GM12875 (cell line): ENCODE measurements around the gene PHF14.

Source experiments
- H3K4me3 ChIP-seq: one replicate; pipeline ENCODE4 v1.5.1; 2011; ENCODE audit warnings: low read depth, low read length, control low read depth
- TF ChIP-seq, protein P1 (sequence below): IDR thresholded peaks from 2 replicates; pipeline ENCODE4 v1.5.1; 2011; ENCODE audit warnings: low read depth, mild to moderate bottlenecking, control low read depth, inconsistent platforms, low read length, moderate library complexity, borderline replicate concordance; ENCODE audit not compliant: insufficient read depth

Gene PHF14

DNA sequence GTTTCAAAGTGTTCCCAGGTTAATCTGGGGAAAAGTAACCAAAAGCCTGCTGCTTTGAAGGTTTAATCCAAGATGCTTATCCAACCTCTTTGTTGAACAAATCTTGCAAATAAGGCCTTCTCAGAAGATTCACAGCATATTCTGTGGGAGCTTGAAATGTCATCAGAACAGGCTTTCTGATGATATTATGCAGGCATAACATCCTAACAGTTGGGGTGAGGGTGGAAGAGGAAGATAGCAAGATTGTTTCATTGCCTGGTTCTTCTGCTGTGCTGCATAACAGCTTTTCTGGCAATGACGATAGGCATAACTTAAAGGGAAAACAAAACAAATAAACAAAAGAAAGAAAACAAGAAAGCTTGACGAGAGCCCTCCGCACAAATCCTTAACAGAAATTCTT, 217.4 kb downstream of the PHF14 start:
- no peak overlapping the region for H3K4me3 ChIP-seq
- TF ChIP-seq, protein P1, sequence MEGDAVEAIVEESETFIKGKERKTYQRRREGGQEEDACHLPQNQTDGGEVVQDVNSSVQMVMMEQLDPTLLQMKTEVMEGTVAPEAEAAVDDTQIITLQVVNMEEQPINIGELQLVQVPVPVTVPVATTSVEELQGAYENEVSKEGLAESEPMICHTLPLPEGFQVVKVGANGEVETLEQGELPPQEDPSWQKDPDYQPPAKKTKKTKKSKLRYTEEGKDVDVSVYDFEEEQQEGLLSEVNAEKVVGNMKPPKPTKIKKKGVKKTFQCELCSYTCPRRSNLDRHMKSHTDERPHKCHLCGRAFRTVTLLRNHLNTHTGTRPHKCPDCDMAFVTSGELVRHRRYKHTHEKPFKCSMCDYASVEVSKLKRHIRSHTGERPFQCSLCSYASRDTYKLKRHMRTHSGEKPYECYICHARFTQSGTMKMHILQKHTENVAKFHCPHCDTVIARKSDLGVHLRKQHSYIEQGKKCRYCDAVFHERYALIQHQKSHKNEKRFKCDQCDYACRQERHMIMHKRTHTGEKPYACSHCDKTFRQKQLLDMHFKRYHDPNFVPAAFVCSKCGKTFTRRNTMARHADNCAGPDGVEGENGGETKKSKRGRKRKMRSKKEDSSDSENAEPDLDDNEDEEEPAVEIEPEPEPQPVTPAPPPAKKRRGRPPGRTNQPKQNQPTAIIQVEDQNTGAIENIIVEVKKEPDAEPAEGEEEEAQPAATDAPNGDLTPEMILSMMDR = no peak

DNA sequence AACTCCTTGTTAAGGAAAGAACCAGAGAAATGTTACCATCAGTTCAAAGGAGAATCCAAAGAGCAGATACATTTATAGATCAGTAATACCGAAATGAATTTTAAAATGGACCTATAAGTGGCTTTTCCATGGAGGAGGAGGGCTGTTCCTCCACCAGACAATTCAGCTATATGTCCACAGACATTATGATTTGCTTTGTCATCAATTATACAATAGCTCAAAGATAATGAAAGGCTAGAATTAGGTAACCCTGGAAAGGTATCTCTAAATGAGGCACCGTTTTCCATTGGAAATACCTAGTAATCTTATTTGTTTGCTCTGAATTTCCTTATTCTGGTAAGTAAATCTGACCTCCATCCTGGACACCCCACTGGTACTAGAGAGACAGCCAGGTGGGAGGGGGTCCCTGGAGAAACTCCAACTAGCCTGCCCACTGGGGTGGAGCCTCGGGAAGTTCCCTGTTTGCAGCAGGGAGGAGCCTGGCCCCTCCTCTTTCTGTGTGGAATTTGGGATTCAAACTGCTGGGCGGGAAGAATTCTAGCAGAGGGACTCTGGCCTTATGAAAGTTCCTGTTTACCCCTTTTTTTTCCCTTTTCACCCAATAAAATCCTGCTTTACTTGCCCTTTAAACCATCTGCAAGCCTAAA, 218.0 kb downstream of the PHF14 start:
- TF ChIP-seq, protein P1 = no peak
- no peak overlapping the region for H3K4me3 ChIP-seq

DNA sequence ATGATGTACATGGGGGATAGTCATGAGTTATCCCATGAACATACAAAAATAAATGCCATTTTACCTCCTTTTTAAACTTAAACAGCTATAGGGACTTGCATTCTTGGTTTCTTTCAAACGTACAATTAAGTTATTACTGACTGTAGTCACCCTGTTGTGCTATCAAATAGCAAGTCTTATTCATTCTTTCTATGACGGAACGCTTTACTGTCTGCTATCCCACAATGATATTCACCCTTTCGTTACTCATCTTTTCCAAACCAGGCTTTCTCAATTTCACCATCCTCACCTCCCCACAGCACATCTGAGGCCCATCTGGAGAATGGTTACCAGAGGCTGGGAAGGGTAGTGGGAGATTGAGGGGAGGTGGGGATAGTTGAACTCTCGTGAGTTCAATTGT, 218.8 kb downstream of the PHF14 start:
- H3K4me3 ChIP-seq = no peak overlapping the region
- TF ChIP-seq, protein P1 = no peak

DNA sequence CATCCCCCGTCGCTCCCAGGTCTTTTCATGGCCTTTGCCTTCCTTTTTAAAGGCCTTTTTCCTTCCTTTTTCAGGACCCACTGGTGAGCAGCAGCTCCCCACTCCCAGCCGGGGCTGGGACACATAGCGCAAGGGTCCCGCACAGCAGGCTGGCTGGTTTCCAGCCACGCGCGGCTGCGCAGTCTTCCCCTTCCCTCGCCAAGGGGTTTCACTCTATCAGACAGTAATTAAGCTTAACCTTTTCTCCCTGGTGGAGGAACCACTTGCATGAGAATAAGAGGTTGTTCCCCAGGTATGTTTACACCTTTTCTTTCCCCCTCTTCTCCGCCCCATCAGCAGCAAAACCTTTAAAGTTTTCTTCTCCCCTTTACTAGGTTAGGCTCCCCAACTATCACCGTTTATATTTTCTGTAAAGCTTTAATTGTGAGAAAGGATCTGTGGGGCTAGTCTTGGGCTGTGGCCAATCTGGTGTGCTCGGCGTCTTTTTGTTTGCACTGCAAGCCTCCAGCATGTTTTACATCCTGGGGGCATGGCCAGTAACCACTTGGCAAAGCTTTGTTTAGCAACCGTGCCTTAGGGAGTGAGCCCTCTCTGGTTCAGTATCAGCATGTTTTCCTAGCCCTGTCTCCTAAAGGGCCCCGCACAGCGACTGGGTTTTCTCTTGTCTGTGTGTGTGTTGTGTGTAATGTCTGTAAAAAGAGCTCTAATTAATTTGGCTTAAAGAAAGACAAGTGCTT, 219.6 kb downstream of the PHF14 start:
- no peak overlapping the region for H3K4me3 ChIP-seq
- TF ChIP-seq, protein P1 = no peak

DNA sequence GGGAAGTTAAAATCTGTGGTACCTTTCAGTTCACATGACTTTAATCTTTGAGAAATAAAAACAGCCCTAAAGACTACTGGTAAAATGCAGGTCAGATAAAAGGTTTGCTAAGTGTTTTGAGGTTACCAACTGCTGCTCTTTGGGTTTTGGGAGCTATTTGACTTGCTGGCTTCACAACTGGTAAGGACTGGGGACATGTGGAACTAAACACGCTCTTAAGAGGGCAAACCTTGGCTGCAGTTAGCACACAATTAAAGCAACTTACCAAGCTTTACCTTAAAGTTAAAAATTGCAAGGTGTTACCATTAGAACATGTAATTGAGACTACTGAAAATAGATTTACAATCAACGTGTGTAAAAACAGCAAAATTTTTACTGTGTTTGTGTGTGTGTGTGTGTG, 220.2 kb downstream of the PHF14 start:
- TF ChIP-seq, protein P1 = no peak

DNA sequence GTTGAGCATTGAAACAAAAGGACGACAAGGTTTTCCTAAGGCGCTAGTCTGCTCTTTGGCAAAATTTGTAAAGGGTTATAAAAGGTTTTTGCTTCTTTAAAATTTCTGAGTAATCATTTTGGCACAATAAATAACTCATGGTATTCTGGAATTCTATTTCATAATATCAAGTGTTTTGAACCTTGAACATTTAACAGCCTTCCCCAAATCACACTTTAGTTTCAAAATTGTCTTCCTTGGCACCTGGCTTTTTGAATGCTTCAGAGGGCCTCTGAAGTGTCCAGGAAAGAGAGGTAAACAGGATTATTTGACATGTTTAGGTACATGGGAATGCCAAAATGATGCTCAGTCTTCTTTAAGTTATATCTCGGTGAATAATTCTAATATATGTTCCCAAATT, 220.8 kb downstream of the PHF14 start:
- TF ChIP-seq, protein P1 = no peak
- no peak overlapping the region for H3K4me3 ChIP-seq

More for the DNA sequence above, 220.2 kb downstream of the PHF14 start:
- no peak overlapping the region for H3K4me3 ChIP-seq

DNA sequence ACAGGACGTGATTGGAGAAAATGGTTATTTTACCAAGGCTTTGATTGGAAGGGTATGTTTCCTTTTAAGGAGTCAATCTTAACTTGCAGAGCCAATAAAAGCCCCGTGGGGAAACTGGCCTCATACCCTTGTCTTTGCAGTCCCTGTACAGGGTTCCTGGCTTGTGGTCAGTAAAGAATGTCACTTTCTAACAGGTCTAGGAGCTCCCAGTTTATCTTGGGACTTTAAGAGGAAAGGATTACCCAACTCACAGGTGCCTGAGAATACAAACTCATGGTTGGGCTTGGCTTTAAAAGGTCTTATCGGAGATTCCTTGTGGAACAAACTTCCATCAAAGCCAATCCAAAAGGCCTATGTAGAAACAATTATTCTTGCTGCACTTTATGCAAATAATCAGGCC, 221.8 kb downstream of the PHF14 start:
- H3K4me3 ChIP-seq = no peak overlapping the region
- TF ChIP-seq, protein P1 = no peak
